ENCODE measurements around the gene HS6ST2. TPM values are rescaled to one million over a fixed set of nuclear protein-coding genes. Genes with fewer than 3 reads are reported as not detected.
A peak's percentile ranks its signal among the peaks of the same experiment; 100 is the strongest.

Gene HS6ST2
- total and polyA plus RNA-seq, 11 donors = 0.05 to 0.54 (median 0.17) TPM; not detected in 3

GRCh38 chrX:132737743-132738142, 220.7 kb downstream of the HS6ST2 start:
- intact Hi-C loops (cut with DNase I) = no loop called here
- Histone ChIP-seq H3K4me3 (no peak overlapping the region), H3K36me3 (no peaks in the 10 kb centered on the region), H3K9me3 (no peaks in the 10 kb centered on the region), H3K27ac (no peak overlapping the region), H3K27me3 (peaks cover 0 to 45% (median 0%) of the 10 kb centered on the region in 9 donors), H3K4me1 (no peaks in the 10 kb centered on the region)
- WGBS, 4 donors = 32 to 45% (median 37%) methylated on average over 3 to 5 of the region's 5 CpGs
- peak in 1 of 5 donors; percentile 32 for DNase-seq
- TF ChIP-seq POLR2A (IDR thresholded peaks at IDR 0.05) = no peak
- TF ChIP-seq, protein P1, sequence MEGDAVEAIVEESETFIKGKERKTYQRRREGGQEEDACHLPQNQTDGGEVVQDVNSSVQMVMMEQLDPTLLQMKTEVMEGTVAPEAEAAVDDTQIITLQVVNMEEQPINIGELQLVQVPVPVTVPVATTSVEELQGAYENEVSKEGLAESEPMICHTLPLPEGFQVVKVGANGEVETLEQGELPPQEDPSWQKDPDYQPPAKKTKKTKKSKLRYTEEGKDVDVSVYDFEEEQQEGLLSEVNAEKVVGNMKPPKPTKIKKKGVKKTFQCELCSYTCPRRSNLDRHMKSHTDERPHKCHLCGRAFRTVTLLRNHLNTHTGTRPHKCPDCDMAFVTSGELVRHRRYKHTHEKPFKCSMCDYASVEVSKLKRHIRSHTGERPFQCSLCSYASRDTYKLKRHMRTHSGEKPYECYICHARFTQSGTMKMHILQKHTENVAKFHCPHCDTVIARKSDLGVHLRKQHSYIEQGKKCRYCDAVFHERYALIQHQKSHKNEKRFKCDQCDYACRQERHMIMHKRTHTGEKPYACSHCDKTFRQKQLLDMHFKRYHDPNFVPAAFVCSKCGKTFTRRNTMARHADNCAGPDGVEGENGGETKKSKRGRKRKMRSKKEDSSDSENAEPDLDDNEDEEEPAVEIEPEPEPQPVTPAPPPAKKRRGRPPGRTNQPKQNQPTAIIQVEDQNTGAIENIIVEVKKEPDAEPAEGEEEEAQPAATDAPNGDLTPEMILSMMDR (IDR thresholded peaks at IDR 0.05) = no peak
- no peak for ATAC-seq

DNA sequence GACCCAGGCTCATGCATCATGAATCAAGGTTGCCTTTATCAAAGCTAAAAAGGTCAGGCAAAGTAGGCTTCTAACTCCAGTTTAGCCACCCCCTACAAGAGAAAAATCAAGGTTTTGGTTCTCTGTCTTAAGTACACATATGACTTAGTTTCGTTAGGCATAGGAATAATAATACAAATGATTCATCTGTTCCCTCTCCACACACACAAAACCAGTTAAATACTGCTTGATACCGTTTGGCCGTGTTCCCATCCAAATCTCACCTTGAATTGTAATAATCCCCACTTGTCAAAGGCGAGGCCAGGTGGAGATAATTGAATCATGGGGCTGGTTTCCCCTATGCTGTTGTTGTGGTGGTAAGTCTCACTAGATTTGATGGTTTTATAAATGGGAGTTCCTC, 226.2 kb downstream of the HS6ST2 start:
- peaks cover 0 to 31% (median 0%) of the 10 kb centered on the region in 9 donors for H3K27me3 ChIP-seq
- intact Hi-C loops (cut with DNase I) = no loop called here
- H3K36me3 ChIP-seq = no peaks in the 10 kb centered on the region
- H3K4me3 ChIP-seq = no peak overlapping the region
- no peaks in the 10 kb centered on the region for H3K4me1 ChIP-seq
- H3K27ac ChIP-seq = no peak overlapping the region
- TF ChIP-seq, protein P1 (IDR thresholded peaks at IDR 0.05) = no peak
- no peak for TF ChIP-seq POLR2A (IDR thresholded peaks at IDR 0.05)
- no peaks in the 10 kb centered on the region for H3K9me3 ChIP-seq
- WGBS, 4 donors = 66 to 91% (median 77%) methylated on average over 4 of the region's 4 CpGs
- ATAC-seq (no peak), DNase-seq (no peak)

DNA sequence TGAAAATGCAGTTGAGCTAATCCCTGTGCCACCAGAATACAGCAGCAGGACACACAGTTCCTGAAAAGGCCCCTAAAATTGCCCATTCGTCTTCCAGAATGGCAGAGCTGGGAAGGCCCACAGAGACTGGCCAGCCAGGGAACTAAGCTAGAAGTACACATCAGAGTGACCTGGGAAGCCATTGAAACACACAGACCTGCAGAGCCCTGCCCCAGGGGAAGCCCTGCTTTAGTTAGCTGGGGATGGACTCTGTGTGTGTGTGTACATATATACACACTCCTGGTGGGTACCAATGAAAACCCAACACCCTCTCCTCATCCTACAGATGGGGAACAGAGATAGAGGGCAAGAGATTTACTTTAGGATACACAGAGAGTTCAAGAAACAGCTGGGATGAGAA, 227.7 kb downstream of the HS6ST2 start:
- Histone ChIP-seq H3K36me3 (no peaks in the 10 kb centered on the region), H3K27ac (no peak overlapping the region), H3K4me1 (no peaks in the 10 kb centered on the region), H3K9me3 (no peaks in the 10 kb centered on the region), H3K4me3 (no peak overlapping the region), H3K27me3 (peaks cover 0 to 26% (median 0%) of the 10 kb centered on the region in 9 donors)
- 44 to 89% (median 73%) methylated on average over 1 of the region's 1 CpG for WGBS, 4 donors
- intact Hi-C loops (cut with DNase I) = no loop called here
- TF ChIP-seq, protein P1 (IDR thresholded peaks at IDR 0.05) = no peak
- no peak for TF ChIP-seq POLR2A (IDR thresholded peaks at IDR 0.05)
- DNase-seq (no peak), ATAC-seq (no peak)

DNA sequence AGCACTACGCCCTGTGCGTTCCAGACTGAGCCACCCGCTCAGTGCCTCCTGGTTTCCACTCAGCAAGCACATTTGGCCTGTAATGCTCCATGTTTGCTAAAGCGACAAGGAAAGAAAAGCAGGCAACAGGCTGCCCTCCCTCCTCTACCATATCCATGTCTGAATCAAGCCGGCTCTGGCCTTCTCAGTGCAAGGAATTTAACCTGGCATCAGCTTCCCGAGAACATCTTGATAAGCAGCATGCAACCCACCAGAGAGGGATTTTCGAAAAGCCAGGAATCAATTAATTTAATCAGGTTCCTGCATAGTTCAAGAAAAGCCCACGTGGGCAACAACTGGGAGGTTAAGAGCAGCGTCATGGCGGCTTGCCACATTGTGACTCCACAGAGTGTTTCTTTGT, 228.2 kb downstream of the HS6ST2 start:
- H3K36me3 ChIP-seq = no peaks in the 10 kb centered on the region
- no peak overlapping the region for H3K27ac ChIP-seq
- H3K27me3 ChIP-seq = peaks cover 0 to 26% (median 0%) of the 10 kb centered on the region in 9 donors
- no peaks in the 10 kb centered on the region for H3K4me1 ChIP-seq
- no peak overlapping the region for H3K4me3 ChIP-seq
- TF ChIP-seq, protein P1 (IDR thresholded peaks at IDR 0.05) = no peak
- no peak for TF ChIP-seq POLR2A (IDR thresholded peaks at IDR 0.05)
- 80 to 85% (median 83%) methylated on average over 9 to 10 of the region's 10 CpGs for WGBS, 4 donors
- H3K9me3 ChIP-seq = no peaks in the 10 kb centered on the region
- ATAC-seq (no peak), DNase-seq (no peak)
- intact Hi-C loops (cut with DNase I) = no loop called here
